Adrenal gland (tissue), 5 donors: ENCODE results near the gene SRGAP3.

Experiments
- POLR2A ChIP-seq, 2 donors: fragments of 450-650 bp; IDR thresholded peaks; one replicate each; pipeline ENCODE4 v1.6.1; 2017; ENCODE audit warnings: antibody characterized with exemption in 2 of 2, mild to moderate bottlenecking in 2 of 2, moderate library complexity in 1 of 2
- TF ChIP-seq, protein P1 (sequence below), 6 experiments: fragments of 450-650 bp in 4 of 6; fragments of 200-600 bp in 2 of 6; sonication (generic) in 1 of 6; IDR thresholded peaks; 1 replicate in 5 of 6; 2 replicates in 1 of 6; pipeline versions ENCODE4 v1.5.1 to v1.8.0; 2016 to 2021; ENCODE audit warnings: antibody characterized with exemption in 6 of 6, mild to moderate bottlenecking in 2 of 6, moderate library complexity in 1 of 6
- donor health status: DM: no; HTN: no; CAD: no.

DNA sequence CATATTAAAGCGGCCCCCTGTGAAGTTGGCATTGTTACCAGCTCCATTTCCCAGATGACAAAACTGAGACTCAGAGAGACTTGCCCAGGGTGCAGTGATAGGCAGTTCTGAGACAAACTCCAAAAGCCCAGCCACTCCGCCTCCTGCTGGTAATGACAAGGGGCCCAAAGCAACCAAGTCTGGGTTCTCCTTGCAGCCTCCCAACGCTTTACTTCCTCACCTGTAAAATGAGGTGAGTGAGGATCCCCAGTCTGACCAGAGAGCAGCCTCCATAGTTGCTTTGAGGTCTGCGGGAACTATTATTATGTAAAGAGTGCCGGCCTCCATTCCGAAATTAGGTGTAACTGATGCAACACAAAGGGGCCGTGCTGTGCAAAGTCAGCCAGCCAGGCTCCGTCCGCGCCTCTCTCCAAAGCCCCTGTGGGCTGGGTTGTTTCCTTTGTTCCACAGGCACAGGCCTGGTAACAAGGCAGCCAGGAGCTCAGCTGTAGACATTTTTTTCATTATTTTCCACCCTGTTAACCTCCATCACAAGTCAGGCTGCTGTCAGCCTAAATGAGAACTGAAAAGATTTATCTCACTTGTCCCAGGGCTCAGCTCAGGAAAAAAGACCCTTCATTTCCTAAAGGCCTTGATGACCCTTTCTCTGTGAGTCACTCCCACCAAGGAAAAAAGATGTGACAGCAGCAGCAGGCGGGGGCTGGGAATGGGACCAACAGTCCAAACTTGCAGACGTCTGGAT lies 147.0 kb downstream of the SRGAP3 start:
- TF ChIP-seq, protein P1, sequence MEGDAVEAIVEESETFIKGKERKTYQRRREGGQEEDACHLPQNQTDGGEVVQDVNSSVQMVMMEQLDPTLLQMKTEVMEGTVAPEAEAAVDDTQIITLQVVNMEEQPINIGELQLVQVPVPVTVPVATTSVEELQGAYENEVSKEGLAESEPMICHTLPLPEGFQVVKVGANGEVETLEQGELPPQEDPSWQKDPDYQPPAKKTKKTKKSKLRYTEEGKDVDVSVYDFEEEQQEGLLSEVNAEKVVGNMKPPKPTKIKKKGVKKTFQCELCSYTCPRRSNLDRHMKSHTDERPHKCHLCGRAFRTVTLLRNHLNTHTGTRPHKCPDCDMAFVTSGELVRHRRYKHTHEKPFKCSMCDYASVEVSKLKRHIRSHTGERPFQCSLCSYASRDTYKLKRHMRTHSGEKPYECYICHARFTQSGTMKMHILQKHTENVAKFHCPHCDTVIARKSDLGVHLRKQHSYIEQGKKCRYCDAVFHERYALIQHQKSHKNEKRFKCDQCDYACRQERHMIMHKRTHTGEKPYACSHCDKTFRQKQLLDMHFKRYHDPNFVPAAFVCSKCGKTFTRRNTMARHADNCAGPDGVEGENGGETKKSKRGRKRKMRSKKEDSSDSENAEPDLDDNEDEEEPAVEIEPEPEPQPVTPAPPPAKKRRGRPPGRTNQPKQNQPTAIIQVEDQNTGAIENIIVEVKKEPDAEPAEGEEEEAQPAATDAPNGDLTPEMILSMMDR (IDR thresholded peaks at IDR 0.05): no peak
- no peak for TF ChIP-seq POLR2A (IDR thresholded peaks at IDR 0.05)
